Measurements from ENCODE around the gene SENP3. TPM values are rescaled to one million over a fixed set of nuclear protein-coding genes. Genes with fewer than 3 reads are reported as not detected.
A peak's percentile ranks its signal among the peaks of the same experiment; 100 is the strongest.

SENP3 gene
- total and polyA plus RNA-seq, 2 of the 13 experiments (the other 11 are each of a cell fraction or from before 2014, with no cell fraction given), result 55.8 to 75.4 TPM

- TF ChIP-seq ZNF142 (CRISPR knock-in tag; IDR thresholded peaks at IDR 0.05), result 0 out of 2 replicates have a peak, but pooled peaks have one; percentile 56
- no peak for TF ChIP-seq ZNF713 (CRISPR knock-in tag; IDR thresholded peaks at IDR 0.05)
- peak; percentile 50; the same call in 1 of the 2 replicates for TF ChIP-seq MIER3 (CRISPR knock-in tag; IDR thresholded peaks at IDR 0.05; ENCODE audit: borderline replicate concordance)
- TF ChIP-seq ATF1 (CRISPR knock-in tag; IDR thresholded peaks at IDR 0.05), result peak; percentile 55
- no peak for TF ChIP-seq ZNF576 (CRISPR knock-in tag; IDR thresholded peaks at IDR 0.05)
- no peak for TF ChIP-seq ZNF343 (CRISPR knock-in tag; IDR thresholded peaks at IDR 0.05)
- TF ChIP-seq TBP (CRISPR knock-in tag; IDR thresholded peaks at IDR 0.05), result 0 out of 2 replicates have a peak, but pooled peaks have one; percentile 26
- 0 out of 2 replicates have a peak, but pooled peaks have one; percentile 46 for TF ChIP-seq SALL2 (CRISPR knock-in tag; IDR thresholded peaks at IDR 0.05)
- TF ChIP-seq U2AF1 (optimal IDR thresholded peaks at IDR 0.05; ENCODE audit: low read depth, low read length), result no peak
- TF ChIP-seq SAFB2 (CRISPR knock-in tag; IDR thresholded peaks at IDR 0.05; ENCODE audit: borderline replicate concordance, low read depth), result peak; percentile 71
- no peak for TF ChIP-seq SUZ12 (IDR thresholded peaks at IDR 0.05; ENCODE audit: low read depth, low read length)
- peak; percentile 75 for TF ChIP-seq MYPOP (CRISPR knock-in tag; IDR thresholded peaks at IDR 0.05)
- TF ChIP-seq ZNF362 (CRISPR knock-in tag; IDR thresholded peaks at IDR 0.05; ENCODE audit: borderline replicate concordance), result no peak; the same call in 1 of the 2 replicates
- TF ChIP-seq ZNF782 (CRISPR knock-in tag; IDR thresholded peaks at IDR 0.05; ENCODE audit: borderline replicate concordance), result no peak
- no peak; the same call in 1 of the 2 replicates for TF ChIP-seq CHD4 (IDR thresholded peaks at IDR 0.05; ENCODE audit: borderline replicate concordance, low read length)
- TF ChIP-seq TFAP4 (IDR thresholded peaks at IDR 0.05; ENCODE audit: borderline replicate concordance, low read depth), result peak; percentile 86
- TF ChIP-seq NR2C2 (CRISPR knock-in tag; IDR thresholded peaks at IDR 0.05; ENCODE audit: borderline replicate concordance), result peak; percentile 68; the same call in 1 of the 2 replicates
- no peak for TF ChIP-seq DBP (CRISPR knock-in tag; IDR thresholded peaks at IDR 0.05; ENCODE audit: not compliant biosample characterization)
Measured at GRCh38 chr17:7579001-7579833, 17.5 kb downstream of the SENP3 start, which contains the start of gene CD68 (continued).
